HEK293T (cell line): ENCODE results near the gene FAM174B.

Experiments used
- CTCF ChIA-PET: fragments of 350-600 bp; formaldehyde crosslinking; extraction: SDS; loops from one replicate; lab custom pipeline; 2021; ENCODE audit warnings: antibody characterized with exemption, inconsistent platforms; lab: Yijun Ruan, JAX
- POLR2A ChIA-PET: fragments of 350-600 bp; formaldehyde crosslinking; extraction: SDS; loops from one replicate; lab custom pipeline; 2020; ENCODE audit warnings: antibody characterized with exemption, inconsistent platforms; lab: Yijun Ruan, JAX
- DNase-seq: peaks from one replicate; pipeline ENCODE4 v3.0.0; 2012; ENCODE audit warnings: mixed read lengths; ENCODE audit errors: extremely low spot score
- ARNT ChIP-seq: fragments of 450-650 bp; IDR thresholded peaks from 2 replicates; pipeline ENCODE4 v1.6.1; 2017; ENCODE audit warnings: mild to moderate bottlenecking
- BHLHE40 ChIP-seq: fragments of 450-650 bp; IDR thresholded peaks from 2 replicates; pipeline ENCODE4 v1.6.1; 2016; ENCODE audit warnings: mild to moderate bottlenecking, moderate library complexity, borderline replicate concordance
- CTBP1 ChIP-seq: fragments of 450-650 bp; IDR thresholded peaks from 2 replicates; pipeline ENCODE4 v1.6.1; 2016; ENCODE audit warnings: borderline replicate concordance
- ELF4 ChIP-seq: fragments of 450-650 bp; IDR thresholded peaks from 2 replicates; pipeline ENCODE4 v1.6.1; 2017; ENCODE audit warnings: antibody characterized with exemption
- FOXA1 ChIP-seq: fragments of 450-650 bp; IDR thresholded peaks from 2 replicates; pipeline ENCODE4 v1.6.1; 2016; ENCODE audit warnings: mild to moderate bottlenecking
- FOXK2 ChIP-seq: fragments of 450-650 bp; IDR thresholded peaks from 2 replicates; pipeline ENCODE4 v1.6.1; 2016; ENCODE audit warnings: mild to moderate bottlenecking
- FOXM1 ChIP-seq: fragments of 450-650 bp; IDR thresholded peaks from 2 replicates; pipeline ENCODE4 v1.6.1; 2017; ENCODE audit warnings: mild to moderate bottlenecking, borderline replicate concordance
- HDGF ChIP-seq: fragments of 450-650 bp; IDR thresholded peaks from 2 replicates; pipeline ENCODE4 v1.6.1; 2017; ENCODE audit warnings: antibody characterized with exemption, borderline replicate concordance
- L3MBTL2 ChIP-seq: fragments of 450-650 bp; conservative IDR thresholded peaks from 2 replicates; pipeline ENCODE4 v1.6.1; 2016; ENCODE audit warnings: mild to moderate bottlenecking
- LEF1 ChIP-seq: fragments of 450-650 bp; IDR thresholded peaks from 2 replicates; pipeline ENCODE4 v1.6.1; 2017; ENCODE audit warnings: mild to moderate bottlenecking, borderline replicate concordance
- NFRKB ChIP-seq: fragments of 450-650 bp; IDR thresholded peaks from 2 replicates; pipeline ENCODE4 v1.6.1; 2016; ENCODE audit warnings: mild to moderate bottlenecking, moderate library complexity
- PKNOX1 ChIP-seq: fragments of 450-650 bp; IDR thresholded peaks from 2 replicates; pipeline ENCODE4 v1.6.1; 2016
- SP1 ChIP-seq: fragments of 450-650 bp; IDR thresholded peaks from 2 replicates; pipeline ENCODE4 v1.6.1; 2017
- SUZ12 ChIP-seq: fragments of 450-650 bp; IDR thresholded peaks from 2 replicates; pipeline ENCODE4 v1.6.1; 2016; ENCODE audit warnings: mild to moderate bottlenecking
- TARDBP ChIP-seq: fragments of 450-650 bp; IDR thresholded peaks from 2 replicates; pipeline ENCODE4 v1.6.1; 2016
- ZNF384 ChIP-seq: fragments of 450-650 bp; IDR thresholded peaks from 2 replicates; pipeline ENCODE4 v1.6.1; 2016

Gene FAM174B

GRCh38 chr15:92650966-92651365 lies 4.6 kb downstream of the FAM174B start:
- ChIA-PET CTCF (no interaction called here), POLR2A (no interaction called here)
- TF ChIP-seq FOXK2 (no peak), BHLHE40 (no peak), CTBP1 (no peak), LEF1 (no peak), SUZ12 (no peak), NFRKB (no peak), ZNF384 (no peak), TARDBP (no peak), SP1 (no peak), L3MBTL2 (no peak), FOXA1 (no peak), ELF4 (no peak), HDGF (no peak), FOXM1 (no peak), ARNT (no peak), PKNOX1 (no peak)
- DNase-seq = no peak

- ChIA-PET CTCF (no interaction called here), POLR2A (no interaction called here)
- DNase-seq = no peak
- no peak for TF ChIP-seq L3MBTL2
- no peak for TF ChIP-seq SP1
- no peak for TF ChIP-seq ARNT
- no peak for TF ChIP-seq ELF4
- no peak for TF ChIP-seq FOXA1
These were observed 5.3 kb downstream of the FAM174B start for GRCh38 chr15:92650256-92650655.

- DNase-seq = no peak
- ChIA-PET CTCF (interaction anchor here (0.7 kb wide), 1 partner anchor 555 kb away, joined by 3 read pairs; no protein-coding TSS in a partner anchor), POLR2A (no interaction called here)
- TF ChIP-seq SUZ12 = no peak
- no peak for TF ChIP-seq CTBP1
- no peak for TF ChIP-seq L3MBTL2
- TF ChIP-seq FOXM1 = no peak
- no peak for TF ChIP-seq ELF4
- no peak for TF ChIP-seq NFRKB
- TF ChIP-seq SP1 = no peak
- TF ChIP-seq HDGF = no peak
- no peak for TF ChIP-seq FOXK2
- no peak for TF ChIP-seq TARDBP
- no peak for TF ChIP-seq BHLHE40
- no peak for TF ChIP-seq FOXA1
- no peak for TF ChIP-seq ARNT
- TF ChIP-seq ZNF384 = no peak
These were observed 7.2 kb downstream of the FAM174B start for GRCh38 chr15:92648190-92648875.

GRCh38 chr15:92647467-92648163 lies 8.0 kb downstream of the FAM174B start:
- no peak for TF ChIP-seq TARDBP
- TF ChIP-seq BHLHE40 = no peak
- CTCF ChIA-PET = no interaction called here
- POLR2A ChIA-PET = no interaction called here
- DNase-seq = no peak

GRCh38 chr15:92646216-92646615 lies 9.4 kb downstream of the FAM174B start:
- POLR2A ChIA-PET = no interaction called here
- CTCF ChIA-PET = no interaction called here
- no peak for DNase-seq
- TF ChIP-seq FOXA1 (no peak), LEF1 (no peak), FOXM1 (no peak), ARNT (no peak), CTBP1 (no peak), BHLHE40 (no peak), L3MBTL2 (no peak), HDGF (no peak), ELF4 (no peak), SP1 (no peak)

- DNase-seq = no peak
- TF ChIP-seq SUZ12 (no peak), FOXM1 (no peak), HDGF (no peak), ELF4 (no peak), SP1 (no peak), PKNOX1 (no peak), ZNF384 (no peak), L3MBTL2 (no peak), FOXA1 (no peak)
- ChIA-PET CTCF (interaction anchor here (1.0 kb wide), 1 partner anchor 9 kb away, joined by 9 read pairs; the partner anchor contains the start of gene FAM174B), POLR2A (no interaction called here)
These were observed 9.8 kb downstream of the FAM174B start for GRCh38 chr15:92645731-92646130.

- no peak for DNase-seq
- CTCF ChIA-PET = interaction anchor here (1.0 kb wide), 1 partner anchor 10 kb away, joined by 9 read pairs; the partner anchor contains the start of gene FAM174B
- TF ChIP-seq ZNF384 (no peak), CTBP1 (no peak), HDGF (no peak), ARNT (no peak), TARDBP (no peak), LEF1 (no peak)
- POLR2A ChIA-PET = no interaction called here
These were observed 10.4 kb downstream of the FAM174B start for GRCh38 chr15:92645051-92645631.
